NOMO-1 treated with DMSO at 0.1 percent for 48 hours (cell line): ENCODE measurements around the gene RHOBTB1.
"Not testable (repeated sequence)": the region's sequence is repeated elsewhere in the genome, so short reads cannot be mapped to it uniquely, and the experiment has no call there.

ENCODE experiments used
- DNase-seq: peaks from one replicate; lab custom pipeline; 2025; ENCODE audit not compliant: unreplicated experiment; lab: John Stamatoyannopoulos, UW

Gene RHOBTB1

DNA sequence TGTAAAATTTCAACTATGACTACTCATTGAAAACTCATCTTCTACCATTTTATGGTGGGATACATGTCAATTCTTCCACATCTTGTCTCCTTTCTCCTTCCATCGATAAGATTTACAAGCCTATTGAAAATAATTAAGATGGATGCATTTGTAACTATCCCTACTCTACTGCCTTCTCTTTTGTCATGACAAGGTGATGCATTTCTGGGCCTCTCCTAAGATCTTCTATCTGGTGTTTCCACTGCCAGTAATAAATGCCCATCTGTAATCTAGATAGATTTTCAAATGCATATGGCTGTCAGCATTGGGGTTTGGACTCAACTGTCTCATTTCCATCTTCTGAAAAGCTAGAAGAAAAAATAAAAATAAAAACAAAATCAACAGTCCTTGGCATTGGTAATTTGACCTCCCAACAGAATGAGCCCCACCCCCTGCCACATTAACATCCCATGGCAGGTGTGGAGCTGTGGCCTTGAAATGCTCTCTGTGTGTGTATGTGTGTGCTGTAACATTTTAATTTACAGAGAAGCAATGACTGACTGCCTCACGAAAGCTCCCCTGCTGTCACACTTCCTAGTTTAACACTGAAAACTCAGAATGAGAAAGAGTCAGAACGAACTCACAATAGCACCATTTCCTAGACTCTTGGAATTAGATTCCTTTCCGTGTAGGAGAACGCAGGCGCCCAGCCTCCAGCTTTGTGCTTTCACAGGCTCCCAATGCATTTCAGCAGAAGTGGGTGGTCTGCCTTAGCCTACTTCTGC lies 74.2 kb downstream of the RHOBTB1 start:
- DNase-seq: no peak

DNA sequence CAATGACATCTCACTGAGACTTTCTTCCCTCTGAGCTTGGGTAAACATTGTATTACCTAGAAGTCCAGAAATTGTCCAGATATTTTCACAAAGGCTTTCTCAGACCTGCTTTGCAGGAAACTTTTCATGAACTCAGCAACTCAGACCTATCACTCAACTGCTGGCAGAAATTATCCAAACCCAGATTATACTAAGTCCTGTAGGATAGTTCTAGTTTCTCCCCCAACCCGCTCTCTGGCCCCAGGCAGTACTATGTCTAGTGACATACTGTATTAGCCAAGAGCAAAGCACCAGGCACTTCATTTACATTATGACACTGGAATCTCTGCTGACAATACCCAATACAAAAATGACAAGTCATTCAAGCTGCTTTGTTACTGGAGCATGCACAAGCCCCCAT lies 75.0 kb downstream of the RHOBTB1 start:
- DNase-seq: no peak

DNA sequence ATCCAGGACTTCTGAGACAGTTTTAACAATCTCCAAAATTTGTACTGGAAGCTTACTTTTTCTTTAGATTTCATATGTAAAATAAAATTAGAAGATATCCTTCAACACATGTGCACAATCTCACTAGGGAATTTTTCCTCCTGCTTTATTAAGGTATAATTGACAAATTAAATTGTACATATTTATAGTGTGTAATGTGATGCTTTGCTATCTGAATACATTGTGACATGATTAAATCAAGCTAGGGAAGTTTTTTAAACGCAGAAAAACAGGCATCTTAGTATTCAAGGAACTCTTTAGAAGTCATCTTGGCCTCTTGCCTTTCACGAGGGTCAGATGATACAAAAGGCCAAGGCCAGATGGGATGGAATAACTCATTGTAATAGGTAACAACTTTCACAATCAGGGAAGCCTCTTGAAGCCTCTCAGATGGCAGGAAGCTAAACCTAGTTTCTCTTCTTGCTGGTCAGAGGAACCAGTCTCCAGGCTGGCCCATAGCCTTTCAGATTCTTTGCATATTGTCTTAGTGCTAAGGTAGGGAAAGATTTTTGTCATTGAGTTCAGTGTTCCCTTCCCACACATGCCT lies 78.7 kb downstream of the RHOBTB1 start:
- no peak for DNase-seq

DNA sequence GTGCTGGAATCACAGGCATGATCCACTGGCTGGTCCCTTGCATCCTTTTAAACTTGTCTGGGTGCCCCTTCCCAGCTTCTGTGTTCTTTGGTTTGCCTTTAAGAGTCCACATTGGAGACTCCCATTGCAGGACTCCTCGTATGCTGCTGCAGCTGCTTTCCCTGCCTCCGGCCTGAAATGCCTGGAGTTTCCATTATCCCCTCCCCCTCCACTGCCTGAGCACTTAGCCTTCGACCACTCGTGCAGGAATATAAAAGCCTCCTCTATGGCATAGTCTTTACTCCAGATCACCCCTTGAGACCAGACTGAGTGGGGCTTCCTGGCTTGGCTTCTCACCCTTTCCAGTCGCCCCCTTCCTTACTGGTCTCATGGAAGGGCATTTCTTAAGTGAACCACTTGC lies 80.2 kb downstream of the RHOBTB1 start:
- DNase-seq: no peak

DNA sequence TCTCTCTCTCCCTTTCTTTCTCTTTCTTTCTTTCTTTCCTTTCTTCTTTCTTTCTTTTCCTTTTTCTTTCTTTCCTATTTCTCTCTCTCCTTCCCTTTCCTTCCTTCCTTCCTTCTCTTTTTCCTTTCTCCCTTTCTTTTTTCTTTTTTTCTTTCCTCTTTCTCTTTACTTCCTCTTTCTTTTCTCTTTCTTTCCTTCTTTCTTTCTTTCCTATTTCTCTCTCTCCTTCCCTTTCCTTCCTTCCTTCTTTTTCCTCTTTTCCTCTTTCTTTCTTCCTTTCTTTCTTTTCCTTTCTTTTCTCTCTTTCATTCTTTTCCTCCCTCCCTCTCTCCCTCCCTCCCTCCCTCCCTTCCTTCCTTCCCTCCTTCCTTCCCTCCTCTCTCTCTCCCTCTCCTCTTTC lies 81.5 kb downstream of the RHOBTB1 start:
- DNase-seq: no peak

DNA sequence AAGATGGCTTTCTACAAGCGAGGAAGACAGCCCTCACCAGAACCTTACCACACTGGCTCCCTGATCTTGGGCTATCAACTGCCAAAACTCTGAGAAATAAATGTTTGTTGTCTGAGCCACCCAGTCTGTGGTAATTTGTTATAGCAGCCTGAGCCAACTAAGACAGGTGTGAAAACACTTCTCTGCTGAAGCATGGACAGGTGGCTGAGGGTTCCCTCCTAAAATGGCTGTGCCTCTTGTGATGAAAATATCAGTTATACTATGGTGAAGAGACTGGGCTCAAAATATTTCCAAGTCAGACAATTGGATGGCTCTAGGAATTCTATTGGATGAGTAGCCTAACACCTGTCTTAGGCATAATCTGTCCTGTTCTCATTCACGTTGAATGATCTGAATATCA lies 87.6 kb downstream of the RHOBTB1 start:
- DNase-seq: no peak

DNA sequence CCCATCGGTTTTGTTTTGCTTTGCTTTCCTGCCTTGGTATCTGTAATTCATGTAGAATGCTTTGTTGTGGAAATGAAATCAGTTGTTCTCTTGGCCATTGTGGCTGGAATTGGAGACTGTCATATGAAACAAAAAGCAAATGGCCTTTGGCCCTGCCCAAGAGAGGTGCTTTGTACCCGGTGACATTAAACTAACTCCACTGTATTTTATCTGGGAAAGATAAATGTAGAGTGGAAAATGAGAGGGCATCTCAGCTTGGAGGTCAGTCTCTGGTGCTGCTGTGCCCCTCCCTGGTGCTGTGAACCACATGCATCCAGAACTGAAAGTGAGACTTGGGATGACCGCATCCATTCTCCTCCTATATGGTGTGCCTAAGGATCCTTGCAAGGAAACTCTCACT lies 90.3 kb downstream of the RHOBTB1 start:
- DNase-seq: no peak

DNA sequence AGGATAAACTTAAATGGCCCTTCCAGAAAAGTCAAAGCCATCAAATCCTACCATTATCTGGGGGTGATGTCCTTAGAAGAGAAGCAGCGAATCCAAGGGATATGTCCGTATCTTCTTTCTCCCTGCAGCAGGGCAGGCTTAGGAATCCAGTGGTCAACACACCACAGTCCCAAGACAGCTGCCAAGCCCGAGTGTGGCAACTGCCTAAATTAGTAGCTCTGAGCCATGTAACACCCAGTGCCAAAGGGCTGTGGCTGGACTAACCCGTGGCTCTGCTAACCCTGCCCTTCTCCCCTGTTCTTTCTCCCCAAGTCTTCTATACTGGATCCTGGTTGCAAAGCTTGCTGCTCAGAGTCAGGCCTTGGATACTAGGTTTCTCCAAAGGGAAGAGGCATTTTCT lies 90.9 kb downstream of the RHOBTB1 start:
- DNase-seq: no peak

DNA sequence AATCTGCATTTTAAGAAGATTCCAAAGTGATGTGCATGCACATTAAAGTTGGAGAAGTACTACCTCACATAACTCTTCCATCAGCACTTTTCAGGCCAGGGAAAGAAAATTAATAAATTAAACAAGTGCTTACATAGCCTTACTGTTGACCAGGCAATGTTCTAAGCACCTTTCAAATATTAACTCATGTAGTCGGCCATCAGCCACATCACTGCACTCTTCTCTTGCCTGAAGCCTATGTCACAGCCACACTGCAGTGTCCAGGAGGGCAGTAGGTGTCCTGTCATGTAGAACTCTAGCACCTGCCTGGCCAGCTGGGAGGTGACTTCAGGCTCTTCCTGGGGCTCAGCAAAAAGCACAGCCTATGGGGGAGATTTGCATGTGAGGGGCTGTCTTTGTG lies 94.2 kb downstream of the RHOBTB1 start:
- no peak for DNase-seq

DNA sequence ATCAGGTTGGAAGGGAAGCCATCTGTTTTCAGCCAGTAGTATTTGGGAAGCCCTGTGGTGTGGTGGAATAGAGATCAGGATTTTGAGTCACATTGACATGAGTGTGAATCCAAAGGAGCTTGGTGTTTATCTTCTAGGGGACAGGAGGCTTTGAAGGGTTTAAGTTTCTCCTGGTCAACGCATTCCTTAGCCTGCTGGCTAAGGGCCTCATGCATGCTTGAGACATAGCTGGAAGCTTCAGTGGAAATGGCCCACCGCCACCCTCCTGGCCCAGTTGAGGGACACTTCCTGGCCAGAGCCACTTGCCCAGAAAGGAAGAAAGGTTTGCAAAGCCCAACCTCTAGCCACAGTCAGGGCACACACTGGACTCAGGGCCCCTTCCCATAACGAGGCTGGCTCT lies 94.8 kb downstream of the RHOBTB1 start:
- DNase-seq: no peak

DNA sequence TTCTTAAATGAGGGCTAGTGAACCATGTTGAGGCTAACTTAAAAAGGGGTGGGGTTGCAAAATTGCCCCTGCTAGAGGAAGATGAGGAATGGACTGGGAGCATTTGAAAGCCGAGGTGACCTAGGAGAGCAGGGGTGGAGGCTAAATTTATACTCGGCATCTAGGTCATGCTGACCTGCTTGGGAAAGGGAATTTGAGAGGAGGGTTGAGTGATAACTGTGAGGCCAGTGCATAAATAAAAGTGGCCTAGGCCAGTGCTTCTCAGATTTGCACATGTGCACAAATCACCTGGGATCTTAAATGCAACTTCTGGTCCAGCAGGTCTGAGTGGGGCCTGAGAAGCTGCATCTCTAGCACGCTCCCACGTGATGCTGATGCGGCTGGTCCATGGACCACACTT lies 95.3 kb downstream of the RHOBTB1 start:
- no peak for DNase-seq

DNA sequence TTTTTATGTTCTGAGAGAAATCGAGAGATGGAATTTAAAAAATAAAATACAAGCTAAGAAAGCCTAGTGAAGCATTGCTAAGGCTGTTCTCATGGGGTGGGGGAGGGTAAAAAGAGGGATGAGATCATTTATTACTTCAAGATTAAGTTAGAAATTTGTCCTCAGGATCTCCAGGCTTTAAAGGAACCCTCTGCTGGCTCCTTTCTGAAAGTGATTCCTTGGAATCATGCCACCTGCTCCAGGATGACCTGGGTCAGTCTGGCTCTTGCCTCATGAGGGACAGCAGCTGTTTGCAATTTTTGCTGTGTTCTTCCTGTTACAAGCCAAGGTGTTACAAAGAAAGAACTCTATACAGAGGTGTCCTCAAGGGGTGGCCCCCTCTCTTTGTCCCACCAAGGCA lies 95.9 kb downstream of the RHOBTB1 start:
- no peak for DNase-seq

DNA sequence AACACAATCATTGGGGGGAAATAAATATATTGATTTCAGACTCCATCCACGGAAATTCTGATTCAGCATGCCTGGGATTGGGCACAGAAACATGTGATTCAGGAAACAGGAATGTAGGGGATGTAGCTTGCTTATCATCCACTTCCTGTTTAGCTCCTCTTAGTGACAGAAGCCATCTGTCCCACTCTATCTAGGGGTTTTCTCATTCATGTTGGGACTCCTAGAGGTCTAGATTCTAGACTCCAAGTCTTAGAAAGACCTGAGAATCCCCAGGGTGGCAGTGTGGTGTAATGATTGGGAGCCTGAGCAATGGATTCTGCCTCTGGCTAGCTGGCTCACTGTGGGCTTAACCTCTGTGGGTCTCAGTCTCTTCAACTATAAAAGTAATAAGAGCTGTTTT lies 97.8 kb downstream of the RHOBTB1 start:
- DNase-seq: no peak

DNA sequence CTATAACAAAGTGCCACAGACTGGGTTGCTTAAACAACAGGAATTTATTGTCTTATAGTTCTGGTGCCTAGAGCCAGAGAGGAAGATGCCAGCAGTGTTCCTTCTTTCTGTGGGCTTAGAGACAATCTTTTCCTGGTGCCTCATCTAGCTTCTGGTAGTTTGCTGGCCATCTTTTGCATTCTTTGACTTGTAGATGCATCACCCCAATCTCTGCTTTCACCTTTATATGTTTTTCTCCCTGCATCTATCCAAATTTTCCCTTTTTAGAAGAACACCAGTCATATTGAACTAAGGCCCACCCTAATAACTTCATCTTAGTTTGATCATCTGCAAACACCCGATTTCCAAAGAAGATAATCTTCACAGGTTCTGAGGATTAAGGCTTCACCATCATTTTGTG lies 98.9 kb downstream of the RHOBTB1 start:
- no peak for DNase-seq

DNA sequence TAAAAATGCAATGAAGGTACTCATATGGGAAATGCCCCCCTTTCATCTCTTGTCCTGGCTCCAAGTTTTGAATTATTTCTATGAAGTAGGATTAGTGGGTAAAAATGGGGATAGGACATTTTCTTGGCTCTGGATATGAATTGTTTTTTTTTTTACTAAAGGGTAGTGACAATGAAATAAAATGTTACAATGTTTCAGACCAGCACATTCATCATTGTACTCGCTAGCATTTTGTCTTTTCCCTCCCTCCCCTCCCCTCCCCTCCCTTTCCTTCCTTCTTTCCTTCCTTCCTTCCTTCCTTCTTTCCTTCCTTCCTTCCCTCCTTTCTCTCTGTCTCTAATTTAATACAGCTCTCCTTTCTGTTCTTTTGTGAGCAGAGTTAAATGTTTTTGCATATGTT lies 101.3 kb downstream of the RHOBTB1 start:
- DNase-seq: no peak

DNA sequence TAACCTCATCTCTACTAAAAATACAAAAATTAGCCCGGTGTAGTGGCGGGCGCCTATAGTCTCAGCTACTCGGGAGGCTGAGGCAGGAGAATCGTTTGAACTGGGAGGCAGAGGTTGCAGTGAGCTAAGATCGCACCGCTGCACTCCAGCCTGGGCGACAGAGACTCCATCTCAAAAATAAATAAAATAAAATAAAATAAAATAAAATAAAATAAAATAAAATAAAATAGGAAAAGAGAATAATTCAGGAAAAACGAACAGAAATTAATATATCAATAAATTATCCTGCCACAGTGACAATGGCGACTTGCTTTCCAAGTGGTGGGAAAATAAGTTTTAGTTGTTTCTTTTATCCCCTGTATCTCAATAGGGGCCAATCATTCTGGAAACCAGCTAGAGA lies 102.8 kb downstream of the RHOBTB1 start:
- DNase-seq: not testable (repeated sequence)

DNA sequence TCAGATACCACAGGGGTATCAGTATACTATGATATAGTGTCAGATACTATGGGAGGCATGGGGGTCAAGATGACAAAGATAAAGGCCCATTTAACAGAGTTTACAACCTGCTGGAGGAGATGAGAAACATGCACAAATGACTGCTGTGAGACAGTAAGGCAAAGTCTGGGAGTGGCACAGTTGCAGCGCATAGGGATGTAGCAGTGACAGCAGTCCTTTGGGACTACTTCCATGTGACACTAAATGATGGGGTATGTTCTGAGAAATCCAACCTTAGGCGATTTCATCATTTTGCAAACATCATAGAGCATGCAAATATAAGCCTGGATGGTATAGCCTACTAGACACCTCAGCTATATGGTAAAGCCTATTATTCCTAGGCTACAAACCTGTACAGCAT lies 108.9 kb downstream of the RHOBTB1 start:
- no peak for DNase-seq

DNA sequence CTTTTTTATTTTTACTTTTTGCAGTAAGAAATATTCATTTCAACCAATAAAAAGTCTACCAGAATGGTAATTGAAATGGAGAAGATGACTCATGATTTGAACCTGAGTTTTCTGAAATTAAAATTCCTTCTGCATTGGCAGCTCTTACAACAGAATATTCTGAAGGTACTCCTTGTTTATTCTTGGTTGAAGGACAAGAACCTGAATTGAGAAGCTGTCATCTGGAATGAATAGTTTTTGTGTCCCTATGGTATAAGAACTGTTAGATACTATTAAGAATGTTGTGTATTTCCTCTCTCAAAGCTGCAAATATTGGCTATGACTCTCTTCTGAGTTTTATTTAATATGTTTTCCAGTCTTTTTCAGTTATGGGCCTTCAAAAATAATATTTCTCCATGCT lies 109.6 kb downstream of the RHOBTB1 start:
- no peak for DNase-seq

DNA sequence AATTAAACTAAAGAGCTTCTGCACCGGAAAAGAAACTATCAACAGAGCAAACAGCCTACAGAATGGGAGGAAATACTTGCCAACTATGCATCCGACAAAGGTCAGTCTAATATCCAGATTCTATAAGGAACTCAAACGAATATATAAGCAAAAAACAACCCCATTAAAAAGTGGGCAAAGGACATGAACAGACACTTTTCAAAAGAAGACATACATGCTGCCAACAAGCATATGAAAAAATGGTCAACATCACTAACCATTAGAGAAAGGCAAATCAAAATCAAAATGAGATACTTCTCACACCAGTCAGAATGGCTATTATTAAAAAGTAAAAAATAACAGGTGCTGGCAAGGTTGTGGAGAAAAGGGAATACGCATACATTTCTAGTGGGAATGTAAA lies 111.8 kb downstream of the RHOBTB1 start:
- not testable (repeated sequence) for DNase-seq

DNA sequence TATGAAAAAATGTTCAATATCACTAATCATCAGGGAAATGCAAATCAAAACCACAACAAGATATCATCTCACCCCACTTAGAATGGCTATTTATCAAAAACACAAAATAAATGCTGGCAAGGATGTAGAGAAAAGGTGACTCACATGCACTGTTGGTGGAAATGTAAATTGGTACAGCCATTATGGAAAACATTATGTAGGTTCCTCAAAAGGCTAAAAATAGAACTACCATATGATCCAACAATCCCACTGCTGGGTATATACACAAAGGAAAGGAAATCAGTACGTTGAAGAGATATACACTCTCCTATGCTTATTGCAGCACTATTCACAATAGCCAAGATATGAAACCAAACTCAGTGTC lies 115.5 kb downstream of the RHOBTB1 start:
- no peak for DNase-seq

DNA sequence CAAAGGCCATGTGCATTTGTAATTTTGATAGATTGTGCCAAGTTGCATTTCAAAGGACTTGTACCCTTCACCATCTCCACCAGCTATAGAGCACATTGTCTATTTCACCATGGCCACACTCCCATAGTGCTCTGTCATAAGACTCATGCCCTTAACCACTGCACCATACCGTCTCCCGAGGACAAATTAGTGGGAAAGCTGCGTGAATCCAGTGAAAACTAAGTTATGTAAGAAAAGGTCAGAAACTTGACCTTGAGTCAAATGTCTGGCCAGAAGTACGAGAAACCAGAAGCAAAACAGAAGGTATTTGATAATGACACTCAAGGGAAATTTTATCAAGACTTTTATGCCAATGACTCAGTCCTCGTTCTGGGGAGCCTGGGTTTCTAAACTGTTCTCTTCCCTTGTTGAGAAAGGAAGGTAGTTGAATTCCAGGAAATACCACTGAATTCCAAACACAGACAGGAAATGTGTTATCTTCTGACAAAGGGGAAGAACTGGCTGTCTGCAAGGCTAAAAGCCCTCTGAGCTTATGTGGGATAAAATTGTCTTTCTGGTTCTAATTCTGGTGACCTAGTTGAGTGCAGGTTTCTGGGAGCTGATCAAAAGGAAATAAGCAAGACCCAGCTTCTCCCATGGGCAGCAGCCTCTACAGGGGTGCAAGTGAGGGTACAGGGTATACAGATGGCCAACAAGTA lies 116.0 kb downstream of the RHOBTB1 start:
- DNase-seq: no peak

DNA sequence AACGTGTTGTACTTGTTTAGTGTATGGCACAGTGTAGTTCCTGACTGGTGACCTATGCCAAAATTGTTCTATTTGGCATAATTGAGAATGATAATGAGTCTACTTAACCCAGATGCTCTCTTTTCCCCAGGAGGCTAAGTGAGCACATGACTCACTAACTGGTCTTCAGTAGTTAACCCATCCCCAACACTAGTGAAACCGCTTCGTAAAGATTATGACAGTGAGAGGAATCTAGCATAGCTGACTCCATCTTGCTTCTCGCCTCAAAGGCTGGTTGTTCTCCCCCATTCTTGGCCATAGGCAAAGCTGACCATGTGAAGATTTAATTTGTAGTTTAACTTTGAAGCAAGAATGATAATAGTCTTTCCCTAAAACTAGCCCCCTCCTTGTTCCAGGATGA lies 118.5 kb downstream of the RHOBTB1 start:
- no peak for DNase-seq

DNA sequence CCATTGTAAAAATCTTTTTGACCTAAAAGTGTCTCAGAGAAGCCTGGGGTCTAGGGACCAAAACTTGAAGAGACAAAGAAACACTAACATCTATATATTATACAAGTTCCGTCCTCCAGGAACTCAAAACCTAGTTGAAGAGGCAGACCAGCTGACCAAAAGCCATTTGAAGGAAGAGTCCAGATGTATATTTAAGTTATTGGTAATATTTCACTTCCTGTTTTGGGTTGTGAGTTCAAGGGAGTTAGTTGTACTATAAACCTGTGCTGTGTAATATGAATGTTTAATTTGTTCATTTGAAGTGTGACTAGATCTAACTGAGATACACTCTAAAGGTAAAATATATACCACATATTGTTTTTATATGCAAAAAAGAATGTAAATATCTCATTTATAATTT lies 120.7 kb downstream of the RHOBTB1 start:
- no peak for DNase-seq
